ENCODE results near the gene PKNOX2.

The PKNOX2 gene

DNA sequence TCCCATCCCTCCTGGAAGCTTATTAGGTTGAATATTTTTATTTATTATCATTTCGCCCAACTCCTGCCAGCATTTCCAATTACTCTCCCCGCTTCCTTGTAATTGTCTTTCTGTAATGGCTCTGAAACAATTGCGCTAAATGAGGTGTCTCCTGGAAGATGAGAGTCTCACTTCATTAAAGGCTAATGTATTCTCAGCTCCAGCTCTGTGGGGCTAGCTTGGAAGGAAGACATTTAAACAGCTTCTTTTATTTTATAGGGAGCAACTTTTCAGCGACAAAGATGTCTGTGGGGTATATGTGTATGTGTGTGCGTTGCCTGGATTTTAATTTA, 86.6 kb downstream of the PKNOX2 start:
- no peak for DNase-seq (ENCODE audit: low read depth)
- H3K4me3 ChIP-seq (ENCODE audit: low read depth, low read length): no peak overlapping the region

DNA sequence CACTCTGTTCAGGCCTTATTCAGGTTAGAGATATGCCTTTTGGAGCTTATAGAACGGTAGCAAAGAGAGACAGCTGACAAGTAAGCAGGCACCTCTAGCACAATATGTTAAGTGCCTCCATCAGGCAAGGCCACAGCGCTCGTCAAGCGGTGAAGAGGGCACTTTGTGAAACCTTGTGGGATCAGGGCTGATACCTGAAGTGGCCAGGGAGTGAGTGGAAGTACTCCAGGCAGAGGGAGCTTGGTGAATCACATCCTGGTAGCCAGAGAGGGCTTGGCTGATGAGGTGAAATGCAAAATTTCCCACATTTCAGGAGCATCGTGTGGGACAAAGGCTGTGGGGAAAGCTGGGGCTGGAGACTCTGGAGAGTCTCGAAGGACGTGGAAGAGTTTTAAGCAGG, 87.4 kb downstream of the PKNOX2 start:
- DNase-seq (ENCODE audit: low read depth): no peak
- H3K4me3 ChIP-seq (ENCODE audit: low read depth, low read length): no peak overlapping the region

DNA sequence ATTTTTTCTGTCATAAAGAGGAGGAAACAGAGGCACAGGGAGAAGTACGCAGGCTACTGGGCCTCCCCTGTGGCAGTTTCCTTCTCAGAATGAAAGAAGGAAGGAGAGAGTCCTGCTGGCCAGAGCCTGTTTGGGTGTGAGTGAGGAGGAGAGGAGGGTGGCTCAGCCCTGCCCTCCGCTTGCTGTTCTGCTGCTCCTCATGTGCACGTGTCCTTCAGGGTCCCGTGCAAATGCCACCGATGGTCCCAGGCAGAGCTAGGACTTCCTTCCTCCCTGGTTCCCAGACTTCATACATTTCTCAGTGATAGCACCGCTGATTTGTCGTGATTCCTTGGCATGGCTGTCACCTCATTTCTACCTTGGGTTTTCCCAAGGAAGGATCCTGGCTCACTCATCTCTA, 88.7 kb downstream of the PKNOX2 start:
- H3K4me3 ChIP-seq (ENCODE audit: low read depth, low read length): no peak overlapping the region
- no peak for DNase-seq (ENCODE audit: low read depth)

DNA sequence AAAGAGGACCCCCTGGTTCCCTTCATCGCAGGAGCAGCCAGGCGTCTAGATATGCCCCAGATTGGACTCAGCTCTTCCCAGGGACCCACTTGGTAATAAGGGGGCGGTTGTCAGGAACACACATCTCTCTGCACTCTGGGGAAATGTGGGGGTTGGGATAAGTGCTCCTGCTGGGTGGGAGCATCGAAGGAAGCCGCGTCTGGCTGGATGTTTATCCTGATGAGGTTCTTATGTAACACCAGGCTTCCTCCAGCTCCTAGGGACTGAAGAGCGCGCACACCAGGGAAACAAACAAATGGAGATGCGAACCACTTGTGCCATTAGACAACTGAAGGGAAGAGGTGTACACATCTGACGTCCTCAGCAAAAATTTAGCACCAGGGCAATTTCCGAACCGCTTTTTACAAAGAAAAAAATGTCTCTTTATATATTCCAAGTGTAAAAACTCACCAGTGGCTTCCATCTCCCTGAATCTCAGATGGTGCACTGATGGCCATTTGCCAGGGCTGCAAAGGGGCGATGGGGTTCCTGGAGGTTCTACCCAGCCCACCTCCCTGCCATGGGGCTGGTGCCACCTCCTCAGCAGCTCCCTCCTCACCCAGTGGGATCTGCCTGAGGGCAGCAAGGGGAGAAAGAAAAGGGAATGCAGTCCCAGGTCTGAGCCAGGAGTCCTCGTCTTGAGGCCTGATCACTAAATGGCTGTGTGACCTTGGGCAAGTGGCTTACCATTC, 89.4 kb downstream of the PKNOX2 start:
- no peak for DNase-seq (ENCODE audit: low read depth)

DNA sequence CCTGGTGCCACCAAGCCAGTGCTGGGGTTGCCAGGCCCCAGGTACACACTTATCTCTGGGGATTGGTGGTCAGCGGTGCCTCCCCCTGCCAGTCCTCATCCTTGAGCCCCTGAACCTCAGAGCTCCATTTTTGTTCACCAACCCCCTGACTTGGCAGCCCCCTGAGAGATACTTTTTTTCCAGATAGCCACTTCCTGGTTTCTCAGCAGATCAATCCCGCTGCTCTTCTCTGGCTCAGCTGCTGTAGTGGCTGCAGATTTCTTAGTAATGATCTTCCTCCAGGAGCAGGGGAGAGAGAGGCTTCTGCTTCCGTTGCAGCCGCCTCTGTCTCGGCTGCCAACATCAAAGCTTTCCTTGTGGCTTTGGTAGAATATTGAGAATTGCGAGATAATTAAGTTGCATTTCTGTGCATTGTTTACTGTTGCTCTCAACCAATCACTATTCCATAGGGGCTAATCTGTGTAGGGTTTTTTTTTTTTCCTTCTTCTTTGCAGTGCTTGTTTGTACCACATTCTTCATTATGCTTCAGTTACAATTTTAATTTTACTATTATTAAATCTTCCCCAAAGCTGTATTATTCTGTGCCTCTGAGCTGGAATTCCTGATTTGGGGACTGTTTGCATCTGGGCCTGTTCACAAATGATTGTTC, 92.1 kb downstream of the PKNOX2 start:
- H3K4me3 ChIP-seq (ENCODE audit: low read depth, low read length): no peak overlapping the region
- no peak for DNase-seq (ENCODE audit: low read depth)

More for the DNA sequence above, 89.4 kb downstream of the PKNOX2 start:
- H3K4me3 ChIP-seq (ENCODE audit: low read depth, low read length): no peak overlapping the region

DNA sequence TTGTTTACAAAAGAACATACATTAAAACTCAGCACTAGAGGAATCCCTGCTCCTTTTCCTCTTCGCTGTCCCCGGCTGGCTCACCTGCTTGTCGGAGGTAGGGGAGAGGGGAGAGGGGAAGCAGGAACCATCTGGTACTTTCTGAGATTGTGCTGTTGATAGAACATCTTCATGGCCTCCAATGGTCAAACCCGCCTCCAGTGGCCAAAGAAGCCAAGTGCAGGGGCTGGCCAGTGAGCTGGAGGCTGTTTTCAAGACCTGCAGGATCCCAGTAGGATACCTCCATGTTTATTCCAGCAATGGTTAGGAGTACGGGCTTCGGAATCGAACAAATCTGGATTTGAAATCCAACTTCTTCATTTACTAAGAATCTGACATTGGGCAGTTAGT, 92.6 kb downstream of the PKNOX2 start:
- no peak for DNase-seq (ENCODE audit: low read depth)
- no peak overlapping the region for H3K4me3 ChIP-seq (ENCODE audit: low read depth, low read length)

DNA sequence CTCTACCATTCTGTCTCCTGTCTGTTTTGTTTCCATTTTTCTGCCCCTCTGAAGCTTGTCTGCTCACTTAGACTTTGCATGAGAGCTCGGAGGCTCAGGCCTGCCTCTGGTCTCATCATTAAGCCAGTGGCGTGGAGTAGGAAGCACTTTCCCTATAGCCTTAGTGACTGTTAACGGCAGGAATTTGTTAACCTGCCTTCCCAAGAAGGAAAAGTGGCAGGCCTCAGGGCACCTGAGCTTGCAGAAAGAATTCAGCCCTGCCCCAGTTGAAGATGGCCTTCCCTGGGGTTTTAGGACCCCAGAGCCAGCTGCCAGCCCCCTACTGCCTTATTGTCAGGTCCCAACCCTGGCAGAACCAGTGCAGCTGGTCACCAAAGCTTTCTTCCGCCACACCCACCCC, 93.2 kb downstream of the PKNOX2 start:
- DNase-seq (ENCODE audit: low read depth): no peak
- no peak overlapping the region for H3K4me3 ChIP-seq (ENCODE audit: low read depth, low read length)

DNA sequence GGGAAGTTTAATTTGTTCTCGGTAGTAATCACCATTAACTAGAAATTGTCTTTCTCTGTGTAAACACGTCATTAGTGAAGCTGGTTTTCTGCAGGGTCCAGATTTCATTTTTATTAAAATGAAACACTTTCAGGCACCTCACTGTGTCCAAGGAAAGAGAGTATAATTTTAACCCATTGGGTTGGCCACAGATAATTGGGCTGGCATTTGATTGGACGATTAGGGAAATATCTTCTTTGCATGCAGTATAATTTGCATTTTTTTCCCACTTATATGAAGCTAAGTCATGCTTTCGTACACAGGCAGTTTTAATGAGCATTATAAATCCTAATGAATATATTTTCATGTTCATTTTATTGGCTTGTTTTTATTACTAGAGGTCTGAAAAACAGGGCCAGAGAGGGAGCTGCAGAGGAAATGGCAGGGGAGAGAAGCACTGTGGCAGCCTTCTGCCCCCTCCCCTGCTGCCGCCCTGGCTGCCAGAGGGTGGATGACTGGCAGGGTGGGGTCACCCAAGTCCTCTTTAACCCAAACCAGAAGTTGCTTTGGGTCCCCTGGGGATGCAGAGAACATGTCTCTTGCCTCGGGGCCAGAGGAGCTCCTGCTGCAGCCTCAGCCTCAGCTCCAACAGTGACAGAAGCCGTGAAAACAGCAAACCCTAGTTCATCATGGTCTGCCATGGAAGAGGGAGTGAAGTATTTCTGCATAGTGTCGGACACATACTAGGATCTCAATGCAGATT, 93.9 kb downstream of the PKNOX2 start:
- DNase-seq (ENCODE audit: low read depth): no peak
- no peak overlapping the region for H3K4me3 ChIP-seq (ENCODE audit: low read depth, low read length)

DNA sequence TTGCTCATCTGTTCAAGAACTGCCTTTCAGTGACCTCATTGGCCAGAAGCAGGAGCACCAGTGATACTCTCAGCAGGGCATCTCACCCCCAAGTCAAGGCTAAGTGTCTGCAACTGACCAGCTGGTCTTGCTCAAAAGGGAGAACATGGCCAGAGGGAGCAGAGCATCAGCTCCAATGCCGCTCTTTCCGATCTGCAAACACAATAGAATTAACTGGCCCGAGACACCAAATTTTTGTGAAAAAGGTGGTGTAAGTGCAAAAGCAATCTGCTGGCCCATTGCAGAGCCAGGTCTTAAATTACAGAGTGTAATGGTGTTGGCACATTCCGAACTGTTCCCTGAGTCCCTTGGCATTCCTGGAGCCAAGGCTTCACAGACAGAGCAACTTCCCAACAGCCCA, 97.0 kb downstream of the PKNOX2 start:
- no peak for DNase-seq (ENCODE audit: low read depth)
- H3K4me3 ChIP-seq (ENCODE audit: low read depth, low read length): no peak overlapping the region

DNA sequence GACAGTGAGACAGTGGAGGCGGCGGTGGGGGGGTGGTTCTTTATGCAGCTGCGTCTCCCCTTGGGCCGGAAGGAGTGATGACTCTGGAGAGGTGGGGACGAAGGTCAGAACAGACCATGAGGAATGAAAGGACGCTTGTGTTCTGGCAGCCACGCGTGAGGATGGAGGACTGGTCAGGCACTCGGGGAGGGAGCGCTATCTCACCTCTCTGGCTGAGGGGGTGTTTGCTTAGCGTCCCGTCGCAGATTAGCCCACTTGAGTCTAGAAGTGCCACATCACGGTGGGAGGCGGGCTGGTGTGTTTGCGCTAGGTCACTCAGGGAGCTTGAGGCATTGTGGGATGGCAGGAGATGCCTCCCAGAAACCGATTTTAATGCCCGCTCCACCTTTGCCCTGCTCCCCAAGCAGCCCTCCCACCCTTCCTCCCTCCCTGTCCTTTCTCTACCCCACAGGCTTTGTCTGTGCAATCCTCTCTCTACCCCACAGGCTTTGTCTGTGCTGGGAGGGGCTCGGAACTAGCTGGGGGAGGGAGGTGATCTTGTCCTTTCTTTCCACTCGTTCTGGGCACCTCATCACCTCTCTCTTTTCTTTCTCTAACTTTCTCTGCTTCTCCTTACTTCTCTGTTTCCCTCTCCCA, 97.8 kb downstream of the PKNOX2 start:
- no peak overlapping the region for H3K4me3 ChIP-seq (ENCODE audit: low read depth, low read length)
- no peak for DNase-seq (ENCODE audit: low read depth)

DNA sequence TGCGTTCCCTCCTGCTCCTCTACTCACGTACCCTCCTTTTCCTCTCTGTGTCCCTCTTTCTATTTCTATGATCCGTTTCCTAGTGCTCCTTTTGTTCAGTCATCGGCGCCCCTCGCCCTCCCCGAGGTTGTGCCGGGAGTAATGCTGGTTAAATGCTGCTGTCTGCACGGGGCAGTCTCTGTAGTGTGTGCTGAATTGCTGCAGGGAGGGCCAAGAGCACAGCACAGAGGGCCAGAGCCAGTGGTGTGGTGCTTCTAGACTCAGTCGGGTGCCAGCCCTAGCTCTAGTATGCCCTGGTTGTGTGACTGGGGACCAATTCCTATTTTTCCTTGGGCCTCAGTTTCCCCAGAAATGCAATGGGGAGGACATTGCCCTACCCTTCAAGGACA, 98.3 kb downstream of the PKNOX2 start:
- no peak for DNase-seq (ENCODE audit: low read depth)
- no peak overlapping the region for H3K4me3 ChIP-seq (ENCODE audit: low read depth, low read length)

DNA sequence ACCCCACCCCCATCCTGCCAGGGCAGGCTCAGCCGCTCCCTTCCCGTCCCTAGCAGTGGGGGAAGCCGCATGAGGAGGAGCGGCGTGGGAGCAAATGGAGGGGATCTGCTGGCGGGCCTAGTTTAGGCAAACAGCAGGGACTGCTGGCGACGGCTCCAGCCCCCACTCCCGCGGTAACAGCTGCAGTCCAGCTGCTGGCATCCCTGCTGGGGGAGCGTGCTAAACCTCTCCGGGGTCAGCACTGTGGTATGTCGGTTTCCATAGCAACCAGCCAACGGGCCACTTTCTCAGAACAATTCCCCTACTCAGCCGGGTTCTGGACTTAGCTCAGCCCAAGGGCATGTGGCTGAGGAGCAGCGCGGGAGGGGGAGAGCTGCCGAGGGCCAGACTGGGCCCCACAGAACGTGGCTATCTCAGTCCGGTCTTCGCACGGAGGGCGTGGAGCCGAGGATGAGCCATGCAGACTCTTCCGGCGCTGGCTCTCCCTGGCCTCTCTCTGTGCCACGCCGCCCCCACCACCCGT, 98.8 kb downstream of the PKNOX2 start:
- peak; percentile 99 for DNase-seq (ENCODE audit: low read depth)
- H3K4me3 ChIP-seq (ENCODE audit: low read depth, low read length): no peak overlapping the region

DNA sequence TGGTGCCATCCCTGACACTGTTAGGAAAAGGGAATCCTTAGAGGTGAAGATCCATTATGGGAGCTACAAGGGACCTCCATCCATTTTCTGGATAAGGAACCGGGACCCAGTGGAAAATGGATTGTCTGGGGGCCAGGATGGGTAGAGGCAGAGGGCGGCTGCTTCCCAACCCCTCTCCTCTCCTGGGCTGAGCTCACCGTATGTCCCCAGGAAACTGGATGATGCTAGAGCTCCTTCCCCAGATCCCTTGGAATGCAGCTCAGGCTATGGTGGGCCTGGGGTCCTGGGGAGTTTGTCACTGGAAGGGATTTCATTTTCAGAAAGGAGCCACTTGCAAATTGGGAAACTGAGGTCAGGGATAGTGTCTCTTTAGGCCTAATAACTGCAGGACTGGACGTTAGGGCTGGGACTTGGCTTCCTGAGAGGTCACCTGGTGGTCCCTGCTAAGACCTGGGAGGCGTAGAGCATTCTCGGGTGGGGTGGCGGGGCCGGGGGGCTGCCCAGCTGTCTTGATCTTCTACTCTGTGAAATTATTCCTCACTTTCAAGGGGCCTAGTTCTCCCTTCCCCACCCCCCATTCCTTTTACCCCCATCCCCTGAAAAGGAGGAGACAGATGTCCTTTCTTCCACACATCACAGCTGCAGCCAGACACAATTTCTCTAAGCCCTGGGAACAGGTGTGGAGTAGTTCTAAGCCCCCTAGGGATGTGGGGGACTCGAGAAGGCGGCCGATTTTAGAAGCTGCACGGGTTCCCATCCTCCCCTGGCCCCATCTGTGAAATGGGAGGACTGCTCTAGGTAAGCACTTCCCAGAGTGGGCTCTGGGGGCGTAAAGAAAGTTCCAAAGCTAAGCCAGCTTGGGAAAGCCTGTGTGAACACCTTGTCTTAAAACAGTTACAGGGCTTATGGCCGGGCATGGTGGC, 99.8 kb downstream of the PKNOX2 start:
- no peak for DNase-seq (ENCODE audit: low read depth)
- no peak overlapping the region for H3K4me3 ChIP-seq (ENCODE audit: low read depth, low read length)

DNA sequence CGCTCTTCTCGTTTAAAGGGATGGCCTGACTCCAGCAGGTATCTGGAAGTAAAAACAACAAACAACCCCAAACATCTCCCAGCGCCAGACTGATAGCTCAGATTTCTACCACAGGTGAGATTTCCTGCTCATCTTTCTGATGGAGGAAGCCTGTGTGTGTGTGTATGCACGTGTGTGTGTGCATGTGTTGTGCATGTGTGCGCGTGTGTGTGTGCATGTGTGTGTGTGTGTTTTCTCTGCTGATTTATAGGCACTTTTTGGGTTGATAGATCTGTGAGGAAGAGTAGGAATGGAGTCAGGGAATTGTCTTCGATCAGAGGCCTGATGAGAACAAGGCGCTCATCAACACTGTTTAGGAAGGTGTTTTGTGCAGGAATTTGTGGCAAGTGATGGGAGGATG, 103.0 kb downstream of the PKNOX2 start:
- no peak overlapping the region for H3K4me3 ChIP-seq (ENCODE audit: low read depth, low read length)
- no peak for DNase-seq (ENCODE audit: low read depth)

DNA sequence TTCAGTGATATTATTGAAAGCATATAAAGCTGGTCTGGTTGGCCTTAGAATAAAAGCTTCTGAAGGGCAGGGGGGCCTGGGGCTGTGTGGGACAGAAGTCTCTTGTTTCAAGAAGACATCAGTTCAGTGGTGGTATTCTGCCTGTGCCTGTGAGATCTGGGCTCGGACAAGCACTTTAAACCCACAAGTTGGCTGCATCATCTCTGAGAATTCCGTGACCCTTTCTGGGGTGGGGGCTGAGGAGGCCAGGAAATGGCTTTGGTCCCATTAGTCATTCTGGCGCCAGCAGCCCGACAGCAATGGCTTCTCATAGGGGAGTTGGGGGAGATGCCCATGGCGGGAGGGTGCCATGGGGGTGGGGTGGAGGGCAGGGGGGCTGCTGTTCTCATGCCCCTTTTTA, 104.1 kb downstream of the PKNOX2 start:
- DNase-seq (ENCODE audit: low read depth): no peak
- no peak overlapping the region for H3K4me3 ChIP-seq (ENCODE audit: low read depth, low read length)

DNA sequence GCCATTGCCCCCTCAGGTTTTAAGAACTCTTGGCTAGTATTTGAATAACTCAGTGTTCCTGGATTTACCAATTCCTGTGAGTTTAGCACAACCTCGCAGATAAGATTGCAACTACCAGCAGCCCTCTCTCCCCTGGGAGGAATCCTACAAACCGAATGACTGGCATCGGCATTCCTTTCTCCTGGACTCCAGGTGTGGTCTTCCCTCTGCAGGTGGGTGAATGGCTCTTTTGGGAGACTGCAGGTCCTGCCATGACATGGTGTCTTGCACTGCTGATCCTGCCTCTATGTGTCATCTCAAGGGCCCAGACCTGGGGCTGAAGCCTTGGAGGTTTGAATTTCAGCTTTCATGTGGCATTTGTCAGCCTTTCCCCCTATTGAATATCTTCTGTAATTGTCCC, 105.6 kb downstream of the PKNOX2 start:
- DNase-seq (ENCODE audit: low read depth): no peak
- no peak overlapping the region for H3K4me3 ChIP-seq (ENCODE audit: low read depth, low read length)

DNA sequence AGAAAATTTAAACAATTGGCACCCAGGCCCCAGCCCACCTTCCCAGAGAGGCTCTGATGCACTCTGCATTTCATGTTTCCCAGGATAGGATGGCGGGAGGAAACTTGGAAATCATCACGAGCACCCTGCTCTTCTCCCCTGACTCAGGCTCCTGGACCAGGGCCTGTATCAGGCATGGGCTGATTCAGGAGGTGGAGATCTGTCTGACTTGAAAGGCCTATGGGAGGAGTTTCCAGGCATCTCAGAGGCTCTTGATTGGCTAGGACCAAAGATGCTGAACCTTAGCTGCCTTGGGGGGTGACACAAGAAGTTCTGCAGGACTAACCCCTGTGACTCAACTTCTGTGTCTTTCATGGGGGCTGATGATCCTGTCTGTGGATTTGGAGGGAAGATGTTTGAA, 106.2 kb downstream of the PKNOX2 start:
- no peak for DNase-seq (ENCODE audit: low read depth)
- no peak overlapping the region for H3K4me3 ChIP-seq (ENCODE audit: low read depth, low read length)

DNA sequence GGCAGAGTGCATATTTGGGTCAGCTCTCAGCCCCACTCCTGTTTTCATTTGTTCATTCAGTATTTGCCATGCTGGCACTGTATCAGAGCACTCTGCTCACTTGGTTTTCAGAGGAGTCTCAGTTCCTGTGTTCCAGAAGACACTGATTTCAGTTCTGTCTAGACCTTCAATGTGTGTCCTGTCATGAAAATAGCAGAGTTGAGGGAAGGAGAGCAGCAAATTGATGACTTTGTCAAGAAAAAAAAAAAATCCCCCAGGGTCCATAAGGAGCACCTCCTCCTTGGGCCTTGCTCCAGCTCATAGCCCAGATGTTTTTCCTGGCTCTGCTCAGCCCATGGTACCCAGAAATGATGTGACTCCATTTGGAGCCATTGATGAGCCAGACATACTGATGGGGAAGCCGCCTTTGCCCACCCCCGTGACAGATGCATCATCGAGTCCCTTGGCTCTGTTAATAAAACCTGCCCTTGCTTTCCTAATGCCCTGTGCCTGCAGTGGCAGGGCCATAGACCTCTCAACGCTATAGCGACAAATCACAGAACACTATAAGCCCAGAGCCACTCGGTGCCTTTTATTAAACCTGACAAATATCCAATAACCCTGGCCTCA, 107.0 kb downstream of the PKNOX2 start:
- H3K4me3 ChIP-seq (ENCODE audit: low read depth, low read length): no peak overlapping the region
- DNase-seq (ENCODE audit: low read depth): no peak

DNA sequence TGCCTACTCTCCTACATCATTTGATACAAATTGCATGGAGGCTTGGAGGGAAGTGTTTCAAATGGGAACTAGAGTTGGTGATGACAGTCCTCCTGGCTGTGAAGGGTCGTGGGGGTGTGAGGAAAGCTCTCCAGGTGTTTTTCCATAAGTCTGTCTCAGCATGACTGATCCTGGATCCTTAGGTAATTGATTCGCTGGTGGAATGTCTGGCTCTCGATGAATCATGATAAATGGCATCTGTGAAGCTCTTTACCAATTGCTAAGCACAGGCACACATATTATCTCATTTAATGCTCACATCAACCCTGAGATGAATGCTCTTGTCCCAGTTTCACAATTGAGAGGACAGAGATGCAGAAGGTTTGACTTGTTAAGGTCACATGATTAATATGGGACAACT, 107.5 kb downstream of the PKNOX2 start:
- H3K4me3 ChIP-seq (ENCODE audit: low read depth, low read length): no peak overlapping the region
- DNase-seq (ENCODE audit: low read depth): no peak
